CD14-positive monocyte (primary cell): ENCODE data around the gene BTBD9. TPM values are rescaled to one million over a fixed set of nuclear protein-coding genes. Genes with fewer than 3 reads are reported as not detected.

ENCODE experiments used
- DNase-seq, 3 donors: peaks; one replicate each; pipeline ENCODE4 v3.0.0-alpha.2; 2011 to 2022
- H2AFZ ChIP-seq: 2 replicates; pipeline ENCODE4 v1.6.0; 2012; ENCODE audit warnings: mild to moderate bottlenecking, low read depth, low read length, inconsistent platforms; ENCODE audit not compliant: insufficient read depth, poor library complexity, severe bottlenecking
- H3K27ac ChIP-seq, 2 donors: 1 replicate in 1 of 2; 2 replicates in 1 of 2; pipeline ENCODE4 v1.5.1; 2012 to 2013; ENCODE audit warnings: low read length in 2 of 2, control low read depth in 1 of 2, inconsistent platforms in 1 of 2, low read depth in 1 of 2, mild to moderate bottlenecking in 1 of 2
- H3K27me3 ChIP-seq, 2 donors: one replicate each; pipeline versions ENCODE4 v1.6.0 to v1.6.1; 2011 to 2013; ENCODE audit warnings: low read length in 2 of 2; ENCODE audit not compliant: control insufficient read depth in 2 of 2, insufficient read depth in 2 of 2
- H3K36me3 ChIP-seq, 2 donors: replicated peaks in 1 of 2; 1 replicate in 1 of 2; 2 replicates in 1 of 2; pipeline versions ENCODE4 v1.5.1 to v1.6.1; 2012 to 2013; ENCODE audit warnings: low read length in 2 of 2, control low read depth in 1 of 2, inconsistent platforms in 1 of 2, mild to moderate bottlenecking in 1 of 2; ENCODE audit not compliant: insufficient read depth in 2 of 2, control insufficient read depth in 1 of 2
- H3K4me1 ChIP-seq, 2 donors: 1 replicate in 1 of 2; 2 replicates in 1 of 2; pipeline versions ENCODE4 v1.5.1 to v1.6.1; 2012 to 2013; ENCODE audit warnings: low read length in 2 of 2, control low read depth in 1 of 2, inconsistent platforms in 1 of 2, mild to moderate bottlenecking in 1 of 2, moderate library complexity in 1 of 2; ENCODE audit not compliant: insufficient read depth in 2 of 2, control insufficient read depth in 1 of 2
- H3K4me2 ChIP-seq: replicated peaks from 2 replicates; pipeline ENCODE3; 2012; ENCODE audit warnings: low read length, moderate library complexity, mild to moderate bottlenecking; ENCODE audit not compliant: poor library complexity, severe bottlenecking; ENCODE audit errors: extremely low read depth
- H3K4me3 ChIP-seq, 3 experiments: fragments of 200-600 bp in 1 of 3; sonication (generic) in 1 of 3; replicated peaks in 1 of 3; 1 replicate in 2 of 3; 2 replicates in 1 of 3; pipeline ENCODE4 v1.5.1; 2011 to 2013; ENCODE audit warnings: low read length in 3 of 3, mild to moderate bottlenecking in 3 of 3, control low read depth in 2 of 3, low read depth in 2 of 3, inconsistent platforms in 1 of 3, moderate library complexity in 1 of 3
- H3K79me2 ChIP-seq: 2 replicates; pipeline ENCODE4 v1.6.0; 2012; ENCODE audit warnings: mild to moderate bottlenecking, control low read depth, inconsistent platforms, low read length, moderate library complexity; ENCODE audit not compliant: insufficient read depth
- H3K9ac ChIP-seq: 2 replicates; pipeline ENCODE4 v1.6.0; 2017; ENCODE audit warnings: low read length, mild to moderate bottlenecking; ENCODE audit not compliant: insufficient read depth, poor library complexity, severe bottlenecking
- H3K9me3 ChIP-seq, 2 donors: replicated peaks in 1 of 2; 1 replicate in 1 of 2; 2 replicates in 1 of 2; pipeline versions ENCODE4 v1.5.1 to v1.6.1; 2012 to 2013; ENCODE audit warnings: low read length in 2 of 2, control low read depth in 1 of 2; ENCODE audit not compliant: control insufficient read depth in 1 of 2, insufficient read depth in 1 of 2
- H4K20me1 ChIP-seq: 2 replicates; pipeline ENCODE4 v1.6.0; 2012; ENCODE audit warnings: mild to moderate bottlenecking, low read length, control low read depth, moderate library complexity; ENCODE audit not compliant: insufficient read depth
- H3K27ac Mint-ChIP-seq, 7 donors: one replicate each; pipeline ENCODE4 v1.8.0; 2020; ENCODE audit warnings: mild to moderate bottlenecking in 7 of 7, mixed read lengths in 7 of 7, moderate library complexity in 6 of 7, inconsistent platforms in 2 of 7
- H3K27me3 Mint-ChIP-seq, 3 donors: one replicate each; pipeline ENCODE4 v1.8.0; 2021 to 2022; ENCODE audit warnings: low read depth in 3 of 3, mild to moderate bottlenecking in 3 of 3, mixed read lengths in 3 of 3, moderate library complexity in 3 of 3, inconsistent platforms in 1 of 3
- H3K36me3 Mint-ChIP-seq, 2 donors: one replicate each; pipeline ENCODE4 v1.8.0; 2020; ENCODE audit warnings: mixed read lengths in 2 of 2, inconsistent platforms in 1 of 2, mild to moderate bottlenecking in 1 of 2
- H3K4me1 Mint-ChIP-seq: one replicate; pipeline ENCODE4 v1.8.0; 2020; ENCODE audit warnings: mild to moderate bottlenecking, mixed read lengths
- H3K4me3 Mint-ChIP-seq, 2 donors: one replicate each; pipeline ENCODE4 v1.8.0; 2020; ENCODE audit warnings: mild to moderate bottlenecking in 2 of 2, mixed read lengths in 2 of 2, moderate library complexity in 1 of 2
- H3K9me3 Mint-ChIP-seq, 7 donors: one replicate each; pipeline ENCODE4 v1.8.0; 2020 to 2022; ENCODE audit warnings: mixed read lengths in 7 of 7, mild to moderate bottlenecking in 6 of 7, moderate library complexity in 6 of 7, inconsistent platforms in 2 of 7
- WGBS: methylation state at CpG from one replicate; pipeline ENCODE4 v1.1.5; 2013; ENCODE audit warnings: missing lambda C conversion rate; ENCODE audit not compliant: insufficient coverage; 5-methylcytosine and 5-hydroxymethylcytosine counted together
- intact Hi-C, 2 donors: fragments of 100-400 bp; cut with micrococcal nuclease; formaldehyde crosslinking; loops; one replicate each; pipeline versions ENCODE4 v1.15.0 to v1.15.1; 2023
- polyA plus RNA-seq, 3 donors: library from polyadenylated mRNA; depleted of rRNA in 1 of 3; unstranded in 2 of 3; stranded (reverse) in 1 of 3; fragments of 300-500 nt in 2 of 3; fragments of >200 nt in 1 of 3; fragmentation: Illumina TruSeq in 2 of 3; gene quantifications; 1 replicate in 2 of 3; 2 replicates in 1 of 3; pipeline ENCODE4 v1.2.3, GENCODE V29; 2012 to 2021
- TF ChIP-seq, protein P1 (sequence below): fragments of 200-600 bp; IDR thresholded peaks from one replicate; pipeline ENCODE4 v1.8.0; 2022; ENCODE audit warnings: antibody characterized with exemption, mild to moderate bottlenecking

The BTBD9 gene
- polyA plus RNA-seq, 3 donors = 5.2 to 7.5 (median 6.2) TPM

- Histone ChIP-seq H3K9me3 (no peaks in the 10 kb centered on the region), H3K9ac (no peak overlapping the region), H3K27ac (no peak overlapping the region), H3K36me3 (no peaks in the 10 kb centered on the region), H3K4me3 (no peak overlapping the region), H3K4me2 (no peak overlapping the region), H3K27me3 (no peaks in the 10 kb centered on the region), H3K79me2 (no peaks in the 10 kb centered on the region), H3K4me1 (no peaks in the 10 kb centered on the region), H4K20me1 (no peaks in the 10 kb centered on the region), H2AFZ (no peak overlapping the region)
- WGBS = 93% methylated on average over 9 of the region's 14 CpGs
- Mint-ChIP-seq H3K36me3 (peaks cover 11 to 20% of the 10 kb centered on the region in 2 donors), H3K4me3 (no peak overlapping the region), H3K27ac (peak overlapping the region in 1 of 7 donors; percentile 59), H3K9me3 (no peaks in the 10 kb centered on the region), H3K4me1 (no peaks in the 10 kb centered on the region), H3K27me3 (peaks cover 0 to 5% (median 0%) of the 10 kb centered on the region in 3 donors)
- no peak for DNase-seq
- TF ChIP-seq, protein P1, sequence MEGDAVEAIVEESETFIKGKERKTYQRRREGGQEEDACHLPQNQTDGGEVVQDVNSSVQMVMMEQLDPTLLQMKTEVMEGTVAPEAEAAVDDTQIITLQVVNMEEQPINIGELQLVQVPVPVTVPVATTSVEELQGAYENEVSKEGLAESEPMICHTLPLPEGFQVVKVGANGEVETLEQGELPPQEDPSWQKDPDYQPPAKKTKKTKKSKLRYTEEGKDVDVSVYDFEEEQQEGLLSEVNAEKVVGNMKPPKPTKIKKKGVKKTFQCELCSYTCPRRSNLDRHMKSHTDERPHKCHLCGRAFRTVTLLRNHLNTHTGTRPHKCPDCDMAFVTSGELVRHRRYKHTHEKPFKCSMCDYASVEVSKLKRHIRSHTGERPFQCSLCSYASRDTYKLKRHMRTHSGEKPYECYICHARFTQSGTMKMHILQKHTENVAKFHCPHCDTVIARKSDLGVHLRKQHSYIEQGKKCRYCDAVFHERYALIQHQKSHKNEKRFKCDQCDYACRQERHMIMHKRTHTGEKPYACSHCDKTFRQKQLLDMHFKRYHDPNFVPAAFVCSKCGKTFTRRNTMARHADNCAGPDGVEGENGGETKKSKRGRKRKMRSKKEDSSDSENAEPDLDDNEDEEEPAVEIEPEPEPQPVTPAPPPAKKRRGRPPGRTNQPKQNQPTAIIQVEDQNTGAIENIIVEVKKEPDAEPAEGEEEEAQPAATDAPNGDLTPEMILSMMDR = no peak
- intact Hi-C loops = no loop called here
Measured at GRCh38 chr6:38170666-38171355, 468.9 kb downstream of the BTBD9 start.

- no peaks in the 10 kb centered on the region for H3K9me3 Mint-ChIP-seq
- Histone ChIP-seq H4K20me1 (no peaks in the 10 kb centered on the region), H3K4me3 (no peak overlapping the region), H3K36me3 (no peaks in the 10 kb centered on the region), H3K9ac (no peak overlapping the region), H3K4me2 (no peak overlapping the region), H3K79me2 (no peaks in the 10 kb centered on the region), H3K9me3 (no peaks in the 10 kb centered on the region), H3K4me1 (no peaks in the 10 kb centered on the region), H2AFZ (no peak overlapping the region), H3K27me3 (no peaks in the 10 kb centered on the region), H3K27ac (no peak overlapping the region)
- WGBS = 92% methylated on average over 14 of the region's 19 CpGs
- TF ChIP-seq, protein P1 = no peak
- no peak overlapping the region for H3K4me3 Mint-ChIP-seq
- peaks cover 11 to 16% of the 10 kb centered on the region in 2 donors for H3K36me3 Mint-ChIP-seq
- no peaks in the 10 kb centered on the region for H3K4me1 Mint-ChIP-seq
- H3K27me3 Mint-ChIP-seq = peaks cover 0 to 5% (median 0%) of the 10 kb centered on the region in 3 donors
- no peak for DNase-seq
- intact Hi-C loops = no loop called here
- H3K27ac Mint-ChIP-seq = peak overlapping the region in 2 of 7 donors; percentile 1 to 13
Measured at GRCh38 chr6:38169977-38170526, 469.7 kb downstream of the BTBD9 start.
